ENCODE data around the gene AFF3. TPM values are rescaled to one million over a fixed set of nuclear protein-coding genes. Genes with fewer than 3 reads are reported as not detected.

Gene AFF3
- total and polyA plus RNA-seq, 2 of the 8 experiments (the other 6 are each of a cell fraction or from before 2014, with no cell fraction given), result 0.27 to 3.0 TPM

GRCh38 chr2:100057901-100058261 lies 84.5 kb downstream of the AFF3 start:
- Histone ChIP-seq H3K4me1 (replicated peaks in 1 of 4; ENCODE audit: control insufficient read depth in 3 of 4, insufficient read depth in 4 of 4, low read length in 3 of 4) (no peaks in the 10 kb centered on the region), H4K5ac (ENCODE audit: insufficient read length, low read depth, low read length) (no peak overlapping the region), H3K4me2 (ENCODE audit: insufficient read depth in 1 of 2, low read depth in 2 of 2, low read length in 2 of 2) (no peak overlapping the region), H3K23me2 (ENCODE audit: low read depth, low read length) (no peaks in the 10 kb centered on the region; the same call in 1 of the 2 replicates), H3K36me3 (ENCODE audit: control insufficient read depth in 2 of 4, insufficient read depth in 4 of 4, low read length in 3 of 4) (no peaks in the 10 kb centered on the region), H3K9me3 (ENCODE audit: insufficient read depth in 2 of 2, low read depth in 1 of 2, low read length in 1 of 2) (no peaks in the 10 kb centered on the region), H2BK5ac (ENCODE audit: low read depth, low read length) (no peak overlapping the region), H2BK120ac (replicated peaks; ENCODE audit: low read depth, low read length) (no peak overlapping the region), H2AK5ac (ENCODE audit: low read depth, low read length) (no peak overlapping the region), H4K8ac (ENCODE audit: extremely low read depth, insufficient read depth, low read length) (no peak overlapping the region), H3K27me3 (replicated peaks in 1 of 4; ENCODE audit: control insufficient read depth in 3 of 4, extremely low read depth in 1 of 4, insufficient read depth in 3 of 4, low read length in 3 of 4) (no peaks in the 10 kb centered on the region), H4K91ac (replicated peaks; ENCODE audit: insufficient read length, low read length) (no peak overlapping the region), H3K56ac (replicated peaks; ENCODE audit: insufficient read length, low read depth, low read length) (no peak overlapping the region), H3K79me1 (ENCODE audit: low read depth, low read length) (no peaks in the 10 kb centered on the region), H2AFZ (ENCODE audit: low read length) (no peak overlapping the region), H3K4ac (replicated peaks; ENCODE audit: insufficient read length, low read depth, low read length) (no peak overlapping the region), H3K27ac (ENCODE audit: low read depth, low read length) (no peak overlapping the region), H2BK20ac (ENCODE audit: low read length) (no peak overlapping the region), H3K18ac (ENCODE audit: extremely low read depth, low read length) (no peak overlapping the region), H3K79me2 (ENCODE audit: control insufficient read depth in 1 of 2, insufficient read depth in 2 of 2, low read length in 2 of 2) (no peaks in the 10 kb centered on the region), H4K20me1 (replicated peaks in 1 of 2; ENCODE audit: control insufficient read depth in 1 of 2, insufficient read depth in 2 of 2, low read length in 2 of 2) (no peaks in the 10 kb centered on the region), H3K4me3 (ENCODE audit: extremely low read depth in 1 of 4, insufficient read depth in 2 of 4, low read depth in 3 of 4, low read length in 4 of 4) (no peak overlapping the region), H3K14ac (ENCODE audit: insufficient read length) (no peak overlapping the region), H3K23ac (ENCODE audit: insufficient read length) (no peak overlapping the region), H2BK12ac (ENCODE audit: low read depth, low read length) (no peak overlapping the region), H2BK15ac (ENCODE audit: low read length) (no peak overlapping the region), H3K9ac (replicated peaks in 1 of 4; ENCODE audit: extremely low read depth in 1 of 4, low read depth in 3 of 4, low read length in 3 of 4) (no peak overlapping the region)
- FAIRE-seq (no peak), DNase-seq (ENCODE audit: low read depth in 1 of 2, low spot score in 2 of 2) (no peak)
- ChIA-PET CTCF (ENCODE audit: partially characterized antibody) (no interaction called here), POLR2A (ENCODE audit: partially characterized antibody) (no interaction called here)
- TF ChIP-seq RXRA (IDR thresholded peaks at IDR 0.05; ENCODE audit: insufficient read depth, low read depth, low read length) (no peak), NANOG (IDR thresholded peaks at IDR 0.05; ENCODE audit: insufficient read depth, low read depth, low read length, poor library complexity, severe bottlenecking) (no peak), TBP (IDR thresholded peaks at IDR 0.05; ENCODE audit: low read depth, low read length) (no peak), CREB1 (IDR thresholded peaks at IDR 0.05) (no peak), SP4 (IDR thresholded peaks at IDR 0.05; ENCODE audit: low read length) (no peak)
- TF ChIP-seq, protein P1, sequence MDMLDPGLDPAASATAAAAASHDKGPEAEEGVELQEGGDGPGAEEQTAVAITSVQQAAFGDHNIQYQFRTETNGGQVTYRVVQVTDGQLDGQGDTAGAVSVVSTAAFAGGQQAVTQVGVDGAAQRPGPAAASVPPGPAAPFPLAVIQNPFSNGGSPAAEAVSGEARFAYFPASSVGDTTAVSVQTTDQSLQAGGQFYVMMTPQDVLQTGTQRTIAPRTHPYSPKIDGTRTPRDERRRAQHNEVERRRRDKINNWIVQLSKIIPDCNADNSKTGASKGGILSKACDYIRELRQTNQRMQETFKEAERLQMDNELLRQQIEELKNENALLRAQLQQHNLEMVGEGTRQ (IDR thresholded peaks at IDR 0.05; ENCODE audit: low read length), result no peak
